Bone marrow (tissue), 2 donors: Measurements from ENCODE around the gene CERCAM.

Experiments used
- DNase-seq, 2 donors: peaks; one replicate each; lab custom pipeline; 2025; lab: John Stamatoyannopoulos, UW

The CERCAM gene

GRCh38 chr9:128456613-128457061, 36.0 kb downstream of the CERCAM start:
- DNase-seq: peak in 1 of 2 donors; percentile 45

GRCh38 chr9:128457207-128457606, 36.5 kb downstream of the CERCAM start:
- no peak for DNase-seq

GRCh38 chr9:128459011-128459410, 38.4 kb downstream of the CERCAM start:
- DNase-seq: no peak

GRCh38 chr9:128469070-128469469, 48.4 kb downstream of the CERCAM start:
- no peak for DNase-seq

- peak in 1 of 2 donors; percentile 72 for DNase-seq
Observed at GRCh38 chr9:128470560-128470959, 49.9 kb downstream of the CERCAM start.

- DNase-seq: no peak
Observed at GRCh38 chr9:128473104-128473503, 52.4 kb downstream of the CERCAM start.

GRCh38 chr9:128475867-128476266, 55.2 kb downstream of the CERCAM start:
- DNase-seq: no peak

- no peak for DNase-seq
Observed at GRCh38 chr9:128479262-128479661, 58.6 kb downstream of the CERCAM start.

GRCh38 chr9:128481561-128481960, 60.9 kb downstream of the CERCAM start:
- no peak for DNase-seq

- no peak for DNase-seq
Observed at GRCh38 chr9:128482186-128482585, 61.5 kb downstream of the CERCAM start.

- no peak for DNase-seq
Observed at GRCh38 chr9:128484686-128485413, 64.2 kb downstream of the CERCAM start.

GRCh38 chr9:128485414-128485855, 64.8 kb downstream of the CERCAM start:
- DNase-seq: no peak

- DNase-seq: no peak
Observed at GRCh38 chr9:128486201-128486600, 65.5 kb downstream of the CERCAM start.
